Kasumi-1 (cell line): Measurements from ENCODE around the gene CIB1.

ENCODE experiments used
- DNase-seq, 2 experiments: peaks; one replicate each; lab custom pipeline; 2025; lab: John Stamatoyannopoulos, UW

CIB1 gene

GRCh38 chr15:90240856-90241255 is 7.1 kb upstream of the CIB1 start:
- no peak for DNase-seq

- DNase-seq = no peak
Observed at GRCh38 chr15:90239371-90239770, 5.6 kb upstream of the CIB1 start.

- peak in 1 of 2 experiments; percentile 57 for DNase-seq
Observed at GRCh38 chr15:90234096-90234988, 601 bp upstream of the CIB1 start, which contains the start of gene GDPGP1. Gene GDPGP1, plus strand, starts transcription at chr15:90234209. Its CDS starts 6,700 bp downstream, at chr15:90240909.

- DNase-seq = peak; percentile 34 to 60
Observed at GRCh38 chr15:90232941-90233386, 777 bp downstream of the CIB1 start.

- no peak for DNase-seq
Observed at GRCh38 chr15:90232196-90232595, 1.5 kb downstream of the CIB1 start.

GRCh38 chr15:90231028-90232017 is 2.4 kb downstream of the CIB1 start:
- peak in 1 of 2 experiments; percentile 27 for DNase-seq

- DNase-seq = no peak
Observed at GRCh38 chr15:90230610-90231009, 3.1 kb downstream of the CIB1 start.

- DNase-seq = no peak
Observed at GRCh38 chr15:90230071-90230494, 3.7 kb downstream of the CIB1 start.

- DNase-seq = no peak
Observed at GRCh38 chr15:90228960-90229359, 4.8 kb downstream of the CIB1 start.

GRCh38 chr15:90227816-90228772 is 5.6 kb downstream of the CIB1 start:
- no peak for DNase-seq

- no peak for DNase-seq
Observed at GRCh38 chr15:90227336-90227735, 6.4 kb downstream of the CIB1 start.

GRCh38 chr15:90225504-90226234 is 8.1 kb downstream of the CIB1 start:
- no peak for DNase-seq

- DNase-seq = no peak
Observed at GRCh38 chr15:90225047-90225446, 8.7 kb downstream of the CIB1 start.

- DNase-seq = no peak
Observed at GRCh38 chr15:90223441-90224165, 10.1 kb downstream of the CIB1 start.

- DNase-seq = no peak
Observed at GRCh38 chr15:90222547-90222946, 11.2 kb downstream of the CIB1 start.

GRCh38 chr15:90221246-90221900 is 12.4 kb downstream of the CIB1 start:
- DNase-seq = peak; percentile 73 to 77

GRCh38 chr15:90219421-90220141 is 14.2 kb downstream of the CIB1 start:
- peak; percentile 47 to 59 for DNase-seq

- DNase-seq = no peak
Observed at GRCh38 chr15:90217671-90218394, 15.9 kb downstream of the CIB1 start.
